Parathyroid adenoma (tissue), 2 donors: Measurements from ENCODE around the gene C11orf68.

Experiments
- H2AFZ ChIP-seq: fragments of 300-600 bp; sonication (generic); one replicate; pipeline ENCODE4 v1.7.0; 2017; ENCODE audit warnings: antibody characterized with exemption, mild to moderate bottlenecking
- H3K27ac ChIP-seq: fragments of 300-600 bp; sonication (generic); one replicate; pipeline ENCODE4 v1.7.0; 2017
- H3K27me3 ChIP-seq: fragments of 300-600 bp; sonication (generic); one replicate; pipeline ENCODE4 v1.7.0; 2017; ENCODE audit warnings: low read length; ENCODE audit not compliant: control insufficient read depth, insufficient read depth
- H3K36me3 ChIP-seq: fragments of 300-600 bp; sonication (generic); one replicate; pipeline ENCODE4 v1.7.0; 2017; ENCODE audit warnings: low read length; ENCODE audit not compliant: control insufficient read depth, insufficient read depth
- H3K4me1 ChIP-seq: fragments of 300-600 bp; sonication (generic); one replicate; pipeline ENCODE4 v1.7.0; 2017; ENCODE audit warnings: control low read depth
- H3K4me2 ChIP-seq: fragments of 300-600 bp; sonication (generic); one replicate; pipeline ENCODE4 v1.7.0; 2017; ENCODE audit warnings: low read length
- H3K4me3 ChIP-seq: fragments of 300-600 bp; sonication (generic); one replicate; pipeline ENCODE4 v1.7.0; 2017; ENCODE audit warnings: low read depth, low read length
- H3K79me2 ChIP-seq: fragments of 300-600 bp; sonication (generic); one replicate; pipeline ENCODE4 v1.7.0; 2017; ENCODE audit warnings: control low read depth
- H3K9ac ChIP-seq: fragments of 300-600 bp; sonication (generic); one replicate; pipeline ENCODE4 v1.7.0; 2017; ENCODE audit warnings: mild to moderate bottlenecking
- H3K9me3 ChIP-seq: fragments of 300-600 bp; sonication (generic); one replicate; pipeline ENCODE4 v1.7.0; 2017; ENCODE audit warnings: low read length; ENCODE audit not compliant: control insufficient read depth
- TF ChIP-seq, protein P1 (sequence below): fragments of 300-600 bp; sonication (generic); IDR thresholded peaks from one replicate; pipeline ENCODE4 v1.7.0; 2017; ENCODE audit warnings: antibody characterized with exemption, mild to moderate bottlenecking
- donor health status: primary hyperparathyroidism.

C11orf68 gene

DNA sequence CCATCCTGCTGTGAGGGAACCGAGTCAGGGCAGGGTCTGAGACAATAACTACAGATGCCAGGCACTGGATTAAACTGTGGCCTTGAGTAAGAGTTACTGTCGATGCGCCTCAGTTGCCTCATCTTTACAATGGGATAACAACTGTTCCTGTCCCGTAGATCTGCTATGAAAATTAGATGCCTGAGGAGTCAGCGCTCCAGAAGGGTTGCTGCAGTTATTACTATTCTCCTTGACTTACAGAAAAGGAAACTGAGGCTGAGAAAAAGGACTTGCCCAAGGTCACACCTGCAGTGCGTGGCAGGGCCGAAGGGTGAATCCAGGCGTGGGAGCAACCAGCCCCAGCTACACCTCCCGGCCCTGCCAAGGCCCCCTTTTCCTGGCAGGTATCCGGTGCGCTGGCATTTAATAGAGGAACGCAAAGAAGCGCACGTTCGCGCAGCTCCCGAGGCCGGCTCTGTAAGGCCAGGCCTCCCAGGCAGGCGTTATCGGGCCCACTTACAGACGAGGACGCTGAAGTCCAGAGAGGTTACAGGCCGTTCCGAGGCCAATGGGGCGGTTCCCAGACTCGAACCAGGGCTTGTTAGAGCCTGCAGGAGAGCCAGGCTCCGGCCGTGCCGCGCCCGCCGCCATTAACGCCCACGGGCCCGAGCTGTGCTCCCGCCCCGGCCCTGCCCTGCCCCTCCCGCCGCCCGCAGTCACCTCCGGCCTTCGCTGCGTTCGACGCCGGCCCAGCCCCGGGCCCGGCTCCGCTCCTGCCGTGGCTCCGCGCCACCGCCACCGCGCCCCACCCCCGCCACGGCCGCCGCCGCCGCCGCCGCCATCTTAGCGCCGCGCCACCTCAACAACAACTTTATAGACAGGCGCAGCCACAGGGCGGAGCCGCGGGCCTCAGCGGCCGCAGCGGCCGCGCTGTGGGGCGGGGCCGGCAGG is at the start of gene C11orf68:
Gene C11orf68 (minus strand): TSS at position 852 of the 930 bp plus-strand sequence. CDS start 31 bp downstream, at position 821.
- no peaks in the 10 kb centered on the region for H3K4me1 ChIP-seq

DNA sequence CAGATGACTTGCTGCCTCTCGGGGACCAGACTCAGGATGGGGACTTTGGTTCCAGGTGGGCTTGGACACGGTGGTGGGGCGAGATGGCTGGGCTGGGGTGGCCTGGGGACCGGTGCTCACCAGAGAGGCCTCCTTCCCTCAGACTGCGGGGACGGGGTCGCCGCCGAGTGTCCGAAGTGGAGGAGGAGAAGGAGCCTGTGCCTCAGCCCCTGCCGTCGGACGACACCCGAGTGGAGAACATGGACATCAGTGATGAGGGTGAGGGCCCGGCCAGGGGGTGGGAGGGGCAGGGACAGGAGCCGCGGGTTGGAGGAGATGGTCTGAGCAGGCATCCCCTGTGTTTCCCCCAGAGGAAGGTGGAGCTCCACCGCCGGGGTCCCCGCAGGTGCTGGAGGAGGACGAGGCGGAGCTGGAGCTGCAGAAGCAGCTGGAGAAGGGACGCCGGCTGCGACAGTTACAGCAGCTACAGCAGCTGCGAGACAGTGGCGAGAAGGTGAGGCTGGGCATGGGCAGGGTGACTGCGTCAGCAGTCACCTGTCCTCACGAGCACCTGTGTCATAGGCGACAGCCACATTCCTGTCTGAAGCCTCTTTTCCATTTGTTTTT is 48.6 kb upstream of the C11orf68 start:
- H3K27ac ChIP-seq = no peak overlapping the region
- no peaks in the 10 kb centered on the region for H3K27me3 ChIP-seq
- H3K9me3 ChIP-seq = no peaks in the 10 kb centered on the region
- H2AFZ ChIP-seq = no peak overlapping the region
- H3K4me1 ChIP-seq = peaks cover 7% of the 10 kb centered on the region
- no peak overlapping the region for H3K4me2 ChIP-seq
- H3K9ac ChIP-seq = no peak overlapping the region
- H3K4me3 ChIP-seq = no peak overlapping the region
- no peaks in the 10 kb centered on the region for H3K36me3 ChIP-seq
- TF ChIP-seq, protein P1, sequence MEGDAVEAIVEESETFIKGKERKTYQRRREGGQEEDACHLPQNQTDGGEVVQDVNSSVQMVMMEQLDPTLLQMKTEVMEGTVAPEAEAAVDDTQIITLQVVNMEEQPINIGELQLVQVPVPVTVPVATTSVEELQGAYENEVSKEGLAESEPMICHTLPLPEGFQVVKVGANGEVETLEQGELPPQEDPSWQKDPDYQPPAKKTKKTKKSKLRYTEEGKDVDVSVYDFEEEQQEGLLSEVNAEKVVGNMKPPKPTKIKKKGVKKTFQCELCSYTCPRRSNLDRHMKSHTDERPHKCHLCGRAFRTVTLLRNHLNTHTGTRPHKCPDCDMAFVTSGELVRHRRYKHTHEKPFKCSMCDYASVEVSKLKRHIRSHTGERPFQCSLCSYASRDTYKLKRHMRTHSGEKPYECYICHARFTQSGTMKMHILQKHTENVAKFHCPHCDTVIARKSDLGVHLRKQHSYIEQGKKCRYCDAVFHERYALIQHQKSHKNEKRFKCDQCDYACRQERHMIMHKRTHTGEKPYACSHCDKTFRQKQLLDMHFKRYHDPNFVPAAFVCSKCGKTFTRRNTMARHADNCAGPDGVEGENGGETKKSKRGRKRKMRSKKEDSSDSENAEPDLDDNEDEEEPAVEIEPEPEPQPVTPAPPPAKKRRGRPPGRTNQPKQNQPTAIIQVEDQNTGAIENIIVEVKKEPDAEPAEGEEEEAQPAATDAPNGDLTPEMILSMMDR = no peak
- peaks cover 7% of the 10 kb centered on the region for H3K79me2 ChIP-seq

More for the DNA sequence above, at the start of gene C11orf68:
- Histone ChIP-seq H3K27ac (peak within 1 kb of the TSS; percentile 74), H3K27me3 (no peaks in the 10 kb centered on the region), H3K79me2 (peaks cover 2% of the 10 kb centered on the region), H3K4me3 (peak within 1 kb of the TSS; percentile 86), H3K4me2 (peak within 1 kb of the TSS; percentile 96), H3K36me3 (no peaks in the 10 kb centered on the region), H3K9me3 (no peaks in the 10 kb centered on the region), H3K9ac (peak within 1 kb of the TSS; percentile 84), H2AFZ (peak within 1 kb of the TSS; percentile 85)
- TF ChIP-seq, protein P1 = no peak

DNA sequence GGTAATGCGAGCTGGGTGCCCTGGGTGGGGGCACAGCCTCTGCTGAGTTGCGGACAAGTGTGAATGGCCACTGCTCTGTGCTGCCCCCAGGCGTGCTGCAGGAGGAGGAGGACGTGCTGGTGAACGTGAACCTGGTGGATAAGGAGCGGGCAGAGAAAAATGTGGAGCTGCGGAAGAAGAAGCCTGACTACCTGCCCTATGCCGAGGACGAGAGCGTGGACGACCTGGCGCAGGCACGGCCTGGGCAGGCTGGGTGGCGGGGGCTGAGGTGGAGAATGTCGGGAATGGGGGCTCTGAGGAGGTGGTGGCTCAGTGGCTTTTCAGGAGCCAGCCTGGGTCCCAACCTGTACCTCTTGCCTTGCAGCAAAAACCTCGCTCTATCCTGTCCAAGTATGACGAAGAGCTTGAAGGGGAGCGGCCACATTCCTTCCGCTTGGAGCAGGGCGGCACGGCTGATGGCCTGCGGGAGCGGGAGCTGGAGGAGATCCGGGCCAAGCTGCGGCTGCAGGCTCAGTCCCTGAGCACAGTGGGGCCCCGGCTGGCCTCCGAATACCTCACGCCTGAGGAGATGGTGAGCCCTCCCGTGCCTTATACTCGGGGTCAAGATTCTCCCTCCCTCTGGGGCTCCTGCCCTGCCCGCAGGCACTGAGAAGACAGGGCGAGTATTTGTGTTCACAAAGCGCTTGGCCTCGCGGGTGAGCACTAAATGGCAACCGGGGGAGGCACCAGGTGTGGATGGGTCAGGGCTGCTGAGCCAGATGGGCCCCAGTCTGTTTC is 47.3 kb upstream of the C11orf68 start:
- Histone ChIP-seq H3K4me1 (peaks cover 7% of the 10 kb centered on the region), H3K79me2 (peaks cover 12% of the 10 kb centered on the region)

DNA sequence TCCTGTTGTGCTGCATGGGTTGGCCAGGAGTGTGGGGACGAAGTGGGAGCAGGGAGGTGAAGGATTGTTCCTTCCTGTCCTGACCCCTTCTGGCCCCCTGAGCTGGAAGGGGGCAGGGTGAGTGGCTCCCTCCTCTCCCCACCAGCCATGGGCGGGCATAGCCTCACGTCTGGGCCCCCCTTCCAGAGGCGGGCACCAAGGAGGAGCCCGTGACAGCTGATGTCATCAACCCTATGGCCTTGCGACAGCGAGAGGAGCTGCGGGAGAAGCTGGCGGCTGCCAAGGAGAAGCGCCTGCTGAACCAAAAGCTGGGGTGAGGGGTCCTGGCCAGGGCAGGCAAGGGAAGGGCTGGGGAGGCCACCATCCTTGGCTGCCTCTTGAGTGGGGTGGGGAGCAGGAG is 46.0 kb upstream of the C11orf68 start:
- H3K4me3 ChIP-seq = no peak overlapping the region
- H2AFZ ChIP-seq = no peak overlapping the region
- H3K4me1 ChIP-seq = peaks cover 7% of the 10 kb centered on the region
- no peak overlapping the region for H3K27ac ChIP-seq
- H3K27me3 ChIP-seq = no peaks in the 10 kb centered on the region
- TF ChIP-seq, protein P1 = no peak
- no peak overlapping the region for H3K4me2 ChIP-seq
- H3K36me3 ChIP-seq = no peaks in the 10 kb centered on the region
- peaks cover 12% of the 10 kb centered on the region for H3K79me2 ChIP-seq
- no peak overlapping the region for H3K9ac ChIP-seq
- no peaks in the 10 kb centered on the region for H3K9me3 ChIP-seq

More for the DNA sequence above, 47.3 kb upstream of the C11orf68 start:
- no peak overlapping the region for H2AFZ ChIP-seq
- no peaks in the 10 kb centered on the region for H3K36me3 ChIP-seq
- TF ChIP-seq, protein P1 = no peak
- no peak overlapping the region for H3K27ac ChIP-seq
- H3K4me3 ChIP-seq = no peak overlapping the region
- no peak overlapping the region for H3K9ac ChIP-seq
- no peaks in the 10 kb centered on the region for H3K9me3 ChIP-seq
- no peaks in the 10 kb centered on the region for H3K27me3 ChIP-seq
- H3K4me2 ChIP-seq = no peak overlapping the region
